ENCODE measurements around the gene GAB2. TPM values are rescaled to one million over a fixed set of nuclear protein-coding genes. Genes with fewer than 3 reads are reported as not detected.
"Not testable (repeated sequence)": the region's sequence is repeated elsewhere in the genome, so short reads cannot be mapped to it uniquely, and the experiment has no call there.

Gene GAB2
- total RNA-seq, 2 donors from 2014 or later, result 6.5 to 11.4 TPM

GRCh38 chr11:78274739-78275138, 142.9 kb downstream of the GAB2 start:
- H3K9me3 Mint-ChIP-seq, result peaks cover 6% of the 10 kb centered on the region
- H3K4me1 Mint-ChIP-seq, result no peaks in the 10 kb centered on the region
- no peak overlapping the region for H3K4me3 Mint-ChIP-seq
- no peaks in the 10 kb centered on the region for H3K27me3 Mint-ChIP-seq
- peaks cover 6% of the 10 kb centered on the region for H3K36me3 Mint-ChIP-seq (ENCODE audit: low read depth)
- no peak overlapping the region for H3K27ac Mint-ChIP-seq
- no peak for ATAC-seq (replicated peaks)

DNA sequence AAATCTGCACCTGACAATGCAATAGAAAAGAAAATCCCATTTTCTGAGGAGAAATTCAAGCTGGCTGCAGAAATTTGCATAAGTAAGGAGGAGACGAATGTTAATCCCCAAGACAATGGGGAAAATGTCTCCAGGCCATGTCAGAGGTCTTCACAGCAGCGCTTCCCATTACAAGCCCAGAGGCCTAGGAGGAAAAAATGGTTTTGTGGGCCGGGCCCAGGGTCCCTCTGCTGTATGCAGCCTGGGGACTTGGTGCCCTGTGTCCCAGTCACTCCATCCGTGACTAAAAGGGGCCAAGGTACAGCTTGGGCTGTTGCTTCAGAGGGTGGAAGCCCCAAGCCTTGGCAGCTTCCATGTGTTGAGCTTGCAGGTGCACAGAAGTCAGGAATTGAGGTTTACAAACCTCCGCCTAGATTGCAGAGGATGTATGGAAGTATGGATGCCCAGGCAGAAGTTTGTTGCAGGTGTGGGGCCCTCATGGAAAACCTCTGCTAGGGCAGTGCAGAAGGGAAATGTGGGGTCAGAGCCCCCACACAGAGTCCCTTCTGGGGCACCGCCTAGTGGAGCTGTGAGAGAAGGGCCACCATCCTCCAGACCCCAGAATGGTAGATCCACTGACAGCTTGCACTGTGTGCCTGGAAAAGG, 144.9 kb downstream of the GAB2 start:
- H3K4me1 Mint-ChIP-seq; H3K27ac Mint-ChIP-seq; H3K27me3 Mint-ChIP-seq; H3K36me3 Mint-ChIP-seq (ENCODE audit: low read depth); H3K4me3 Mint-ChIP-seq; H3K9me3 Mint-ChIP-seq; ATAC-seq (replicated peaks): not testable (repeated sequence)

GRCh38 chr11:78271801-78272200, 145.8 kb downstream of the GAB2 start:
- not testable (repeated sequence) for H3K9me3 Mint-ChIP-seq; H3K27me3 Mint-ChIP-seq; H3K27ac Mint-ChIP-seq; H3K4me1 Mint-ChIP-seq; H3K4me3 Mint-ChIP-seq; ATAC-seq (replicated peaks); H3K36me3 Mint-ChIP-seq (ENCODE audit: low read depth)

GRCh38 chr11:78270971-78271370, 146.6 kb downstream of the GAB2 start:
- Mint-ChIP-seq H3K36me3 (ENCODE audit: low read depth) (peaks cover 6% of the 10 kb centered on the region), H3K9me3 (peaks cover 6% of the 10 kb centered on the region), H3K4me3 (no peak overlapping the region), H3K27ac (no peak overlapping the region), H3K27me3 (no peaks in the 10 kb centered on the region), H3K4me1 (no peaks in the 10 kb centered on the region)
- ATAC-seq (replicated peaks), result no peak

GRCh38 chr11:78269806-78270205, 147.8 kb downstream of the GAB2 start:
- H3K36me3 Mint-ChIP-seq (ENCODE audit: low read depth), result peaks cover 6% of the 10 kb centered on the region
- H3K27me3 Mint-ChIP-seq, result no peaks in the 10 kb centered on the region

GRCh38 chr11:78268591-78269410, 148.8 kb downstream of the GAB2 start:
- no peaks in the 10 kb centered on the region for H3K4me1 Mint-ChIP-seq
- H3K36me3 Mint-ChIP-seq (ENCODE audit: low read depth), result peaks cover 6% of the 10 kb centered on the region
- H3K4me3 Mint-ChIP-seq, result no peak overlapping the region
- peaks cover 6% of the 10 kb centered on the region for H3K9me3 Mint-ChIP-seq
- no peaks in the 10 kb centered on the region for H3K27me3 Mint-ChIP-seq
- no peak for ATAC-seq (replicated peaks)
- H3K27ac Mint-ChIP-seq, result no peak overlapping the region

More at GRCh38 chr11:78269806-78270205, 147.8 kb downstream of the GAB2 start:
- Mint-ChIP-seq H3K4me3 (no peak overlapping the region), H3K4me1 (no peaks in the 10 kb centered on the region), H3K9me3 (peaks cover 6% of the 10 kb centered on the region), H3K27ac (no peak overlapping the region)
- ATAC-seq (replicated peaks), result no peak

- no peak for ATAC-seq (replicated peaks)
- Mint-ChIP-seq H3K4me1 (no peaks in the 10 kb centered on the region), H3K27ac (no peak overlapping the region), H3K4me3 (no peak overlapping the region), H3K27me3 (no peaks in the 10 kb centered on the region), H3K9me3 (no peaks in the 10 kb centered on the region), H3K36me3 (ENCODE audit: low read depth) (no peaks in the 10 kb centered on the region)
These were observed 151.2 kb downstream of the GAB2 start for GRCh38 chr11:78266451-78266850.

DNA sequence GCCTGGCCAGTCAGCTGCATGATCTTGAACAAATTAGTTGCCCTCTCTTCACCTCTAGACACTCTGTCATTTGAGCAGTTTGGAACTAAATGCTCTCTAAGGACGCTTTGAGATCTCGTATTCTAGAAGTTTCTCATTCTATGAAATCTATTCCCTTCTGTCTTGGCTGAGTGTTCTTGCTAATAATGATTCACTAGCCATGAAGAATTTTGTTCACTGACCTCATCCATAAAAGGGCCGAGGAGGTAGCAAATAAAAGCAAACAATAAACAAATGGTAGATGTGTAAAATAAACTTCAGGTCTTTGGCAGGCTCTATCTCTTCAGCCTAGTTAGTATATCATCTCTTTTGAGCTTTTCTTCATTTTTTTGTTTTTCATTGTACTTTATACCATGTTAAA, 152.3 kb downstream of the GAB2 start:
- Mint-ChIP-seq H3K36me3 (ENCODE audit: low read depth) (no peaks in the 10 kb centered on the region), H3K4me3 (no peak overlapping the region), H3K9me3 (no peaks in the 10 kb centered on the region), H3K4me1 (no peaks in the 10 kb centered on the region), H3K27me3 (no peaks in the 10 kb centered on the region), H3K27ac (no peak overlapping the region)
- no peak for ATAC-seq (replicated peaks)

DNA sequence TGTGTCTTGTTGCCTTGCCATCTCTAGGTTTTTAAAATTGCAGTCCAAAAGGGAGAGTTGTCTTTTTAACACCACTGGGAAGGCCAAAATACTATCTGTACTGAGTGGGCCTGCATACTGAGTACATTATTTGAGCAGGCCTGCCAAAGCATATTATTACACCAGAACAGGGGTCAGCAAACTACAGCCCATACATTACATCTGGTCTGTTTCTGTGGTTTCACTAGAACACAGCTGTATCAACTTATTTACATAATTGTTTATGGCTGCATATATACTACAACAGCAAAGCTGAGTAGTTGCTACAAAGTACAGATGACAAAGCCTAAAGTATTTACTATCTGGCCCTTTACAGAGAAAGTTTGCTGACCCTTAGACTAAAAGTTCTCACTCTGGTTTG, 154.9 kb downstream of the GAB2 start:
- no peak for ATAC-seq (replicated peaks)
- H3K27me3 Mint-ChIP-seq, result no peaks in the 10 kb centered on the region
- no peaks in the 10 kb centered on the region for H3K36me3 Mint-ChIP-seq (ENCODE audit: low read depth)
- H3K9me3 Mint-ChIP-seq, result no peaks in the 10 kb centered on the region
- no peaks in the 10 kb centered on the region for H3K4me1 Mint-ChIP-seq
- no peak overlapping the region for H3K27ac Mint-ChIP-seq
- no peak overlapping the region for H3K4me3 Mint-ChIP-seq

DNA sequence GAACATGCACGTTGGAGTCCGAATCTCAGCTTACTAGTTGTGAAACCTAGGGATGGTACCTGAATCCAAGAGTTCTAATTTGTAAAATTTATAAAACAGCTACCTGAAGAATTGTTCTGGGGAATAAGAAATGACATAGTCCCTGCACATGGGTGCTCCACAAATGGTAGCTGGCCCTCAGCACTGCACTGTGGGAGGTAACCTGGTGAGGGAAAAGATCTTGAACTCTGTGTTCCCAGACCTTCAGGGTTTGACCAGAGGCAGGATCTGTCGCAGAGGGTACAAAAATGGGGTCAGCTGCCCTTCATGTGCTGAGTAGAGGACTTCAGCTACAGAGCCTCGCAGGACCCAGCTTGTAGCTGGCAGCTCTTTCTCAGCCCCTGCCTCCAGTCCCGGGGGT, 155.4 kb downstream of the GAB2 start:
- no peak overlapping the region for H3K4me3 Mint-ChIP-seq
- ATAC-seq (replicated peaks), result no peak
- no peaks in the 10 kb centered on the region for H3K36me3 Mint-ChIP-seq (ENCODE audit: low read depth)
- H3K9me3 Mint-ChIP-seq, result no peaks in the 10 kb centered on the region
- H3K27ac Mint-ChIP-seq, result no peak overlapping the region
- no peaks in the 10 kb centered on the region for H3K4me1 Mint-ChIP-seq
- H3K27me3 Mint-ChIP-seq, result no peaks in the 10 kb centered on the region

DNA sequence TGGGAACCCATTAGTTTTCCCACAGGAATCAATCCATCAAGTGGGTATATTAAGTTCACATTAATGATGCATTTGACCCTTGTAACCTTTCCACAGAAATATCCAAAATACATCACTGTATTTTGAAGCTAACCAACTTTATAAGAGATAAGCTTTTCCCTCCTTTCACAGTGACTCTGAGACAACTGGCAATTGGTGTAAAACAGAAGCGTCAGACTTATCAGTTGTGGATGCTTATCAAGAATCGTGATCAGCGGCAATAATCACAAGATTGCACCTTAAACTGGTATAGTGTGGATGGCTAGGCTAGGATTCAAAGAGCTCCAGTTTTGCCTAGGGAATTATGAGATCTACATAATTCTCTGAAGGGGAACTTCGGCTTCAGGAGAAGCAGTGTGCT, 155.8 kb downstream of the GAB2 start:
- H3K27ac Mint-ChIP-seq, result no peak overlapping the region
- H3K27me3 Mint-ChIP-seq, result no peaks in the 10 kb centered on the region
- H3K4me3 Mint-ChIP-seq, result no peak overlapping the region
- H3K4me1 Mint-ChIP-seq, result no peaks in the 10 kb centered on the region
- no peak for ATAC-seq (replicated peaks)
- H3K9me3 Mint-ChIP-seq, result no peaks in the 10 kb centered on the region
- H3K36me3 Mint-ChIP-seq (ENCODE audit: low read depth), result no peaks in the 10 kb centered on the region

DNA sequence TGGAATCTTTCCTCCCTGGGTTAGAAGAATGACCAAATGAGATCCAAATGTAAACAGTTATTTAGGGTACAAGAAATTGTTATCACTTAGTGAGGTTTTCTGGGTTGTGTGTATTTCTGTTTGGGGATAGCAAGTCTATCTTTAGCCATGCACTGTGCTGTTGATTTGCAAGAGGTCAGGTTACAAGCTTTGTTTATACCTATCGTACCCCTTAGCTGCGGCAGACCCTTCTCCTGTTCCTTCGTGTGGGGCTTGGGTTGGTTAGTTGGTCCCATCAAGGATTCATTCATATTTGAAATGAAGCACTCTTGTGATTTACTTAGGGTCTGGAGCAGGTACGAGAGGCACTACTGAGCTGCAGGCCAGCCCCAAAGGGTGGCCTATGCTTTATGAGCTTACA, 156.3 kb downstream of the GAB2 start:
- no peaks in the 10 kb centered on the region for H3K27me3 Mint-ChIP-seq
- H3K9me3 Mint-ChIP-seq, result no peaks in the 10 kb centered on the region
- no peak overlapping the region for H3K4me3 Mint-ChIP-seq
- H3K4me1 Mint-ChIP-seq, result no peaks in the 10 kb centered on the region
- H3K27ac Mint-ChIP-seq, result no peak overlapping the region
- no peak for ATAC-seq (replicated peaks)
- no peaks in the 10 kb centered on the region for H3K36me3 Mint-ChIP-seq (ENCODE audit: low read depth)

DNA sequence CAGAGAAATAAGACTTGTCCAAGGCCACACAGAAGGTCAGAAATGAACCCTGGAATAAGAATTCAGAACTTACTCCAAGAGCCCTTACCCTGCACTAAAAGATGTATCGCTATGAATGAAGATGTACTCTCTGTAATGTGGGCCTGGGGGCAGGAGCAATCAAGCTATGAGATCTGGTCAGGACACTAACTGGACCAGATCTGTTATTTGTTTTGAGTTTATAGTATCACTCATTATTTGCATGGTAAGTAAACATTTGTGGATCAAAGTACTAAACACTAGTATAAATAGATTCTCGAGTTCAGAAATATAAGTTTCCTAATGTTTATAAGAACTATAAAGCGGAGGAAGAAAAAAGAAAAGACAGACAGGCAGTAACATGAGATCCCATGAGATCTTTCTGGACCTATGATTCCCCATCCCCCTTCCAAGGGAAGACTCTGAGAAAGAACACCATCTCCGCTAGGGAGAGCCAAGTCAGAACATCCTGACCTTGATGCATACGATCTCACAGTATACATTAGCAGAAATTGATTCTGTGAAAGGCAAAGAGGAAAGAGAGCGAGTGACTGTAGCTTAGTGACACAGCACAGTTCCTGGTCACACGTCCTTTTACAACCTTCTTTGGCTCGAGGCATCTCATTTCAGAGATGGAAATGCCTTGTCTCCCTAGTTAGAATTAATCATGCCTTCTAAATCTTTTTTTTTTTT, 157.7 kb downstream of the GAB2 start:
- H3K4me1 Mint-ChIP-seq, result no peaks in the 10 kb centered on the region
- H3K4me3 Mint-ChIP-seq, result no peak overlapping the region
- H3K27ac Mint-ChIP-seq, result no peak overlapping the region
- no peaks in the 10 kb centered on the region for H3K27me3 Mint-ChIP-seq
- ATAC-seq (replicated peaks), result no peak
- no peaks in the 10 kb centered on the region for H3K36me3 Mint-ChIP-seq (ENCODE audit: low read depth)
- no peaks in the 10 kb centered on the region for H3K9me3 Mint-ChIP-seq

- ATAC-seq (replicated peaks), result no peak
- H3K27me3 Mint-ChIP-seq, result no peaks in the 10 kb centered on the region
- H3K36me3 Mint-ChIP-seq (ENCODE audit: low read depth), result no peaks in the 10 kb centered on the region
- H3K4me1 Mint-ChIP-seq, result no peaks in the 10 kb centered on the region
- no peak overlapping the region for H3K27ac Mint-ChIP-seq
- no peaks in the 10 kb centered on the region for H3K9me3 Mint-ChIP-seq
- no peak overlapping the region for H3K4me3 Mint-ChIP-seq
These were observed 160.0 kb downstream of the GAB2 start for GRCh38 chr11:78257654-78258053.

- Mint-ChIP-seq H3K36me3 (ENCODE audit: low read depth) (no peaks in the 10 kb centered on the region), H3K9me3 (no peaks in the 10 kb centered on the region), H3K4me3 (no peak overlapping the region), H3K27ac (no peak overlapping the region), H3K4me1 (no peaks in the 10 kb centered on the region), H3K27me3 (no peaks in the 10 kb centered on the region)
- no peak for ATAC-seq (replicated peaks)
These were observed 160.7 kb downstream of the GAB2 start for GRCh38 chr11:78256962-78257361.
